Epithelial cell of prostate (primary cell): ENCODE data around the gene GPR137.

ENCODE experiments used
- DNase-seq: peaks from one replicate; pipeline ENCODE4 v3.0.0-alpha.2; 2011; ENCODE audit warnings: low read depth, low spot score
- H3K27ac ChIP-seq: fragments of 450-650 bp; 2 replicates; pipeline ENCODE4 v1.5.1; 2017; ENCODE audit warnings: mild to moderate bottlenecking

The GPR137 gene

GRCh38 chr11:64248578-64248977 is 37.1 kb upstream of the GPR137 start:
- no peak for DNase-seq
- H3K27ac ChIP-seq, result no peak overlapping the region

DNA sequence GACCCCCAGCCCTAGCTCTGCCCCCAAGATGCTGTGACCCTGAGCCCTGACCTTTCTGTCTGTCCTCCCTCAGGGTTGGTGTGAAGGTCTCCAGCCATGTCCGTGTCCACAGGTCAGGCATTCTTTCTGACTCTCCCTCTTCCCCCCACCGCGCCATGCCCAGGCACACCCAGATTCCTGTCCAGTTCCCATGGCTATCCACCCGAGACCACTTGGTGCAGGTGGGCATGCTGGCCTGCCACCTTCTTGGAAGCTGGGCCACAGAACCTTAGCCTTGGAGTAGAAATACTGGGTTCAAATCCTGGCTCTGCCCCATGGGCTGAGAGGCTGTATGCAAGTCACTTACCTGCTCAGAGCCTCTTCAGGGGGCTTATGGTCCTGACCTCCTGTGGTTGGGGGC is 36.6 kb upstream of the GPR137 start:
- no peak for DNase-seq
- no peak overlapping the region for H3K27ac ChIP-seq

DNA sequence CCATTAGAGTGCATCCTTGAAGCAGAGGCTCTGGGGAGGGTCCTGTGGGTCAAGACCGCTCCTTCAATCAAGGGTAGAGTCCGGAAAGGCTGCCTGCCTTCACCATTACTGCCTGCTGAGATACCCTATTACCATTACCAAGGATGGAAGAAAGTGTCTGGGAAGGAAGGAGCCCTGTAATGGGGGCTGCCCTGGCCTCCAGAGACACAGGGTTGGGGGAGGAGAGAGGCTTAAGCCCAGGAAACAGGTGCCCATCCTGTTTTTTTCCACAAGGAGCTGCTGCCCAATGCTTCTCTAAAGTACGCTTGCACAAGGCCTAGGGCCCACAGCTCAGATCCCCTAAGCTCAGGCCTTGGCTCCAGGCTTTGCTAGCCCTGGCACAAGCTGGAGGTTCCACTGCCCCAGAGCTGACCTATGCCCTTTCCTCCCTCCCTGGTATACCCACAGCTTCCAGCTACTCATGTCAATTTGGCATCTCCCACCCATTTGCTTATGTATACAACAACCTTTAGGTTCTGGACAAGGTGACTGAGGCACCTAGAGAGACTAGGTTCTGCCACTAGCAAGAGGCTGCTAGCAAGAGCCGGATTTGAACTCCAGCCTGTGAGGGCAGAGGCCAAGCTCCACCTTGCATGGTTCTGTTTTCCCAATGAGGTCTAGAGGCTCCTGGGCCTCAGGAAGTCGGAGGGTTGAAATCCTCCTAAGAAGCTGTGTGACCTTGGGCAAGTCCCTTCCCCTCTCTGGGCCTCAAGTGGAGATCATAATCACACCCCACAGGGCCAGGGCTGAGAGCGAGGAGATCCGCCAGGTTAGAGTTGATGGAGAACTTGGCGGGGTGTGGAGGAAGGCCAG is 35.9 kb upstream of the GPR137 start:
- no peak overlapping the region for H3K27ac ChIP-seq
- no peak for DNase-seq

GRCh38 chr11:64250415-64251015 is 35.1 kb upstream of the GPR137 start:
- H3K27ac ChIP-seq, result no peak overlapping the region
- DNase-seq, result no peak

GRCh38 chr11:64251016-64251752 is 34.5 kb upstream of the GPR137 start, which contains the start of gene PLCB3:
Gene PLCB3, plus strand, starts transcription at chr11:64251530. Its CDS starts 120 bp downstream, at chr11:64251650.
- H3K27ac ChIP-seq, result peak within 1 kb of the TSS; percentile 71
- no peak for DNase-seq

GRCh38 chr11:64251753-64252002 is 34.0 kb upstream of the GPR137 start:
- H3K27ac ChIP-seq, result peak overlapping the region; percentile 71
- DNase-seq, result no peak

DNA sequence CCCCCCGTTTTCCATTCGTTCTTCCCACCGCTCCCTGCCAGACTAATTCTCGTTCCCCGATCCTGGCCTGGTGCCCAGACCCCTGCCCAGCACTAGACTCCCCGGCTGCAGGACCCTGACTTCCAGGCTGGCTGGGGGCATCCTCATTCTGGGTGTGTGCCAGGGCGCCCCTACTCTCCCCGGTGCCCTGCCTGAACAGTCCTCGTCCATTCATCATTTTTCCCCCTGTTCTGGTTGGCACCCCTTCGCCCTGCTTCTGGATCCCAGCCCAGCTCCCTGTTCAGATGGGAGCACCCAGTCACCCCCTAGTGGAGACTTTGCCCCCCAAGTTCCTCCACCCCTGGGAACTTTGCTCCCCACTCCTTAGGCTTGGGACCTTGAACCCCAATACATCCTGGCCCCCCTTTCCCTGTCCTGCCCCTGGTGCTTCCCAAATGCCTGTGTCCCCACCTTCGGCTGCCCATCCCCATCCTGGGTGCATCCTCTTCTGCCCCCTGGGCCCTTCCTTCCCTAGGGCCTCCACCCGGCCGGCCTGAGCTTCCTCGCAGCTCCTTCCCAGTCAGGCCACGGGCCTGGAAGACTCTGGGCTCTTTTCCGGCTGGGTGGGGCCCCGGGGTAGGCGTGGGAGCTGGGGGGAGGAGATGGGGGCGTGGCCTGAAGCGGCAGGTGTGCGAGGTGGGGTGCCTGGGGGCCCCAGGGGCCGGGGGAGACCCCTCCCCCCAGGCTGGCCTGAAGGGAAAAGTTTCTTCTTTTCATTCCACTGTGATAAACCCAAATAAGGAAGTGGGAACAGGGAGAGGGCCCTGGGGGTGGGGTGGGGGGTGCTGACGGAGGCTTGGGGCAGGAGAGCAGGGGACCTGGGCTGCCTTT is 33.4 kb upstream of the GPR137 start:
- peak overlapping the region; percentile 71 for H3K27ac ChIP-seq
- DNase-seq, result no peak

- no peak for DNase-seq
- no peak overlapping the region for H3K27ac ChIP-seq
Measured at GRCh38 chr11:64253043-64253442, 32.6 kb upstream of the GPR137 start.

DNA sequence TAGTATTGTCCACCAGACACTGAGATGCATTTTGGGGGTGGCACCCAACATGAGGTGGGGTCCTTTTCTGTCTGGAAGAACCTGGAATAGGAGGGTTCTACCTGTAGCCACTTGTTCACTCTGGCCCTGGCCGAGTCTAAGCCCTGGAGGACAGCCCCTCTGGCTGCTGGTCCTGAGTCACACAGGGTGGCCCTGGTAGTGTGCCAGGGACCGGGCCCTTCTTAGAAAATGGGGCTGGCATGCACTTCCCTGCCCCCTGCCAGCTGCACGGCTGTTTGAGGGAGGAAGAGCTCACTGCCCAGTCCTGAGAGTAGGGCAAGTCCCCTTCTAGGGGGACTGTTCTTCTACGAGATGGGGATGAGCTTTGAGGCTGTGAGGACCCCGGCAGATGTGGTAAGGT is 32.2 kb upstream of the GPR137 start:
- no peak overlapping the region for H3K27ac ChIP-seq
- DNase-seq, result no peak

- no peak for DNase-seq
- no peak overlapping the region for H3K27ac ChIP-seq
Measured at GRCh38 chr11:64254326-64254725, 31.3 kb upstream of the GPR137 start.

GRCh38 chr11:64255135-64256128 is 30.2 kb upstream of the GPR137 start:
- H3K27ac ChIP-seq, result no peak overlapping the region
- no peak for DNase-seq

DNA sequence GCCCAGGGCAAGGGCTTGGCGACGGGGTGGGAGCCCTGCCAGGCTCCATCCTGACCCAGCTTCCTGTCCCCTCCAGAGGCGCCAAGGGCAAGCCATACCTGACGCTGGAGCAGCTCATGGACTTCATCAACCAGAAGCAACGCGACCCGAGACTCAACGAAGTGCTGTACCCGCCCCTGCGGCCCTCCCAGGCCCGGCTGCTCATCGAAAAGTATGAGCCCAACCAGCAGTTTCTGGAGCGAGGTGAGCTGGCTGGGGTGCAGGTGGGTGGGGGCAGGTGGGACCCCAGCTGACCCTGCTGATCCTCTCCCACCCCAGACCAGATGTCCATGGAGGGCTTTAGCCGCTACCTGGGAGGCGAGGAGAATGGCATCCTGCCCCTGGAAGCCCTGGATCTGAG is 29.3 kb upstream of the GPR137 start:
- no peak for DNase-seq
- no peak overlapping the region for H3K27ac ChIP-seq

- no peak overlapping the region for H3K27ac ChIP-seq
- no peak for DNase-seq
Measured at GRCh38 chr11:64258356-64258755, 27.3 kb upstream of the GPR137 start.

DNA sequence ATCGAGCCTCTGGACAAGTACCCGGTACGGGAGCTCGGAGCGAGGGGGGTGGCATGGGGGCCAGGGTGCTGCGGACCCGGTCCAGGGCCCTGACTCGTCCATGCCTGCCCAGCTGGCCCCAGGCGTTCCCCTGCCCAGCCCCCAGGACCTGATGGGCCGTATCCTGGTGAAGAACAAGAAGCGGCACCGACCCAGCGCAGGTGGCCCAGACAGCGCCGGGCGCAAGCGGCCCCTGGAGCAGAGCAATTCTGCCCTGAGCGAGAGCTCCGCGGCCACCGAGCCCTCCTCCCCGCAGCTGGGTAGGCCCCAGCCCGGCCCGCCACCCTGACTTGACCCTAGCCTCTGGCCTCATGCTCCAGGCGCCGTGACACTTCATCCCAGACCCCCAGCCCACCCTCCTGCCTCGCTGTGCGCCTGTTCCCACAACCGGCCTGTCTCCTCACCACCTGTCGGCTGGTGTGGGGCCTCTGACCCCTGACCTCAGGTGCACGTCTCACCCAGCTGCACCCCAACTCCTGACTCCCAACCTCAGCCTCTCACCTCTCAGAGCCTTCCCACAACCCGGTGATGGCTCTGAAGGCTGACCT is 26.6 kb upstream of the GPR137 start:
- no peak for DNase-seq
- no peak overlapping the region for H3K27ac ChIP-seq

DNA sequence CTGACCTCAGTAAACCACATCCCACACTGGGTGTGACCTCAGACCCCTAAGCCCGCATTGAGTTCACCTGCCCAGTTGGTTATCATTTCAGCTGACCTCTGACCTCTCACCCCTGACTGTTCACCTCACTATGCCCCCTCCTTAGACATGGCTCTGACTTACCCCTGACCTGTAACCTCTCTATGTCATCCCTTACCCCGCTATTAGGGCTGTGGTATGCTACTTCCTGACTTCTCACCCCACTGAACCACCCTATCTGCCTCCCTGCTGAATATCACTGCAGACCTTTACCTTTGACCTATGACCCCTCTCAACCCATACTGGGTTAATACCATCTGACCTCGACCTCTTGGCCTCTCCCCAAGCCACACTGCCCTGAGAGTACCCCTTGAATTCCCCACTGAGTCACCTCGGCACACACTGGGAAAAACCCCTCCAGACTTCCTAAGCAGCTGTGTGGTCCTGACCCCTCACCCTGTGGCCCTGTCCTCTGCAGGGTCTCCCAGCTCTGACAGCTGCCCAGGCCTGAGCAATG is 26.0 kb upstream of the GPR137 start:
- no peak overlapping the region for H3K27ac ChIP-seq
- no peak for DNase-seq

DNA sequence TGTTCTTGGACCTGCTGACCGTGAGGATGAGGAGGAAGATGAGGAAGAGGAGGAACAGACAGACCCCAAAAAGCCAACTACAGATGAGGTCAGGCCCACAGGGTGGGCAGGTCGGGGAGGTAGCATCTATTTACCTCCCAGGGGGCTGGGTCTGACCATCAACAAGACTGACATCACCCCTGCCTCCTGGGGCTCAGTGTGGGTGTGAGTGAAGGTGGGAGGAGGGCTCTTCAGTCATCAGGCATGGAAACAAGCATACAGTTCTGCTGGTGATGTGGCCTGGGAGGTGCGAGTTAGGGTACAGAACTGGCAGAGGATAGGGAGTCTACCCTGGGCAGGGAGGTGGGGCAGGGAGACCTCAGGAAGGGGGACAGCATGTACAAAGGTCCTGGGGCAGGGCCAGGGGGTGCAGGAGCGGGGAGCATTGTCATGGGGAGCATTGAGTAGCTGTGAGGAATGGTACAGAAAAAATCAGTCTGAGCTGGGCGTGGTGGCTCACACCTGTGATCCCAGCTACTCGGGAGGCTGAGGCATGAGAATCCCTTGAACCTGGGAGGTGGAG is 25.4 kb upstream of the GPR137 start:
- DNase-seq, result no peak

DNA sequence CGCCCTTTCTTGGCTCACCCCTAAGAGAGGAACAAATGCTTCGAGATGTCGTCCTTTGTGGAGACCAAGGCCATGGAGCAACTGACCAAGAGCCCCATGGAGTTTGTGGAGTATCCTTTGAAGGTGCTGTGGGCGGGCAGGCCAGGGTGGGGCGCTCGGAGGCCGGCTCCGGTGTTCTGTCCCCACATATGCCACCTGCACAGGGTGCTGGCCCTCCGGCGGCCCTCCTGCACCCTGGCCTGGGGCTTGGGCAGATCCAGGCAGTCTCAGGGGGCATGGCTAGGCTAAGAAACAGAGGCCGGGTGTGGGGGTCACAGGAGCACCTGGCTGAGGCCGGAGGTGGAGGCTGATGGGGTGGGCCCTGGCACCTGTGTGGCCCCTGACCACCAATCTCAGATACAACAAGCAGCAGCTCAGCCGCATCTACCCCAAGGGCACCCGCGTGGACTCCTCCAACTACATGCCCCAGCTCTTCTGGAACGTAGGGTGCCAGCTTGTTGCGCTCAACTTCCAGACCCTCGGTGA is 24.0 kb upstream of the GPR137 start:
- DNase-seq, result no peak
- no peak overlapping the region for H3K27ac ChIP-seq

More for the DNA sequence above, 25.4 kb upstream of the GPR137 start:
- H3K27ac ChIP-seq, result no peak overlapping the region
